Heart left ventricle (tissue), 16 donors: ENCODE results near the gene ZNF100. TPM values are rescaled to one million over a fixed set of nuclear protein-coding genes. Genes with fewer than 3 reads are reported as not detected.
"Not testable (repeated sequence)": the region's sequence is repeated elsewhere in the genome, so short reads cannot be mapped to it uniquely, and the experiment has no call there.

ENCODE experiments used
- ATAC-seq, 4 donors: fragments of 200-7000 bp; cut with Tn5 transposase; one replicate each; pipeline ENCODE4 v1.9.1; 2020 to 2022; ENCODE audit warnings: moderate library complexity in 4 of 4, mild to moderate bottlenecking in 3 of 4, moderate number of reproducible peaks in 1 of 4
- DNase-seq, 5 donors: peaks; one replicate each; pipeline ENCODE4 v3.0.0-alpha.2; 2020
- H3K27ac ChIP-seq, 12 donors: fragments of 200-600 bp; sonication (generic) in 4 of 12; one replicate each; pipeline versions ENCODE4 v1.5.0 to v1.8.0; 2016 to 2022; ENCODE audit warnings: mild to moderate bottlenecking in 2 of 12
- H3K27me3 ChIP-seq, 9 donors: fragments of 200-600 bp; sonication (generic) in 2 of 9; one replicate each; pipeline versions ENCODE4 v1.5.1 to v1.8.0; 2016 to 2022; ENCODE audit warnings: mild to moderate bottlenecking in 3 of 9
- H3K36me3 ChIP-seq, 9 donors: fragments of 200-600 bp; sonication (generic) in 2 of 9; one replicate each; pipeline versions ENCODE4 v1.5.0 to v1.8.0; 2018 to 2022; ENCODE audit warnings: mild to moderate bottlenecking in 2 of 9
- H3K4me1 ChIP-seq, 12 donors: fragments of 200-600 bp; sonication (generic) in 4 of 12; one replicate each; pipeline versions ENCODE4 v1.5.0 to v1.8.0; 2016 to 2022; ENCODE audit warnings: mild to moderate bottlenecking in 3 of 12
- H3K4me3 ChIP-seq, 12 donors: fragments of 200-600 bp; sonication (generic) in 4 of 12; one replicate each; pipeline versions ENCODE4 v1.5.0 to v1.8.0; 2017 to 2022; ENCODE audit warnings: mild to moderate bottlenecking in 9 of 12, moderate library complexity in 4 of 12
- H3K9me3 ChIP-seq, 12 donors: fragments of 200-600 bp; sonication (generic) in 4 of 12; one replicate each; pipeline versions ENCODE4 v1.5.0 to v1.8.0; 2016 to 2022; ENCODE audit warnings: mild to moderate bottlenecking in 1 of 12
- CTCF ChIP-seq, 12 donors: fragments of 200-600 bp; sonication (generic) in 4 of 12; IDR thresholded peaks; one replicate each; pipeline versions ENCODE4 v1.5.0 to v1.8.0; 2018 to 2022; ENCODE audit warnings: antibody characterized with exemption in 12 of 12, mild to moderate bottlenecking in 5 of 12
- POLR2A ChIP-seq, 2 donors: fragments of 450-650 bp; IDR thresholded peaks; one replicate each; pipeline ENCODE4 v1.6.1; 2017; ENCODE audit warnings: antibody characterized with exemption in 2 of 2, mild to moderate bottlenecking in 2 of 2, moderate library complexity in 2 of 2
- WGBS, 4 donors: extraction: QIAGEN DNeasy Blood & Tissue Kit in 2 of 4; methylation state at CpG; one replicate each; pipeline versions ENCODE4 v1.1.5 to v1.1.7; 2013 to 2018; 5-methylcytosine and 5-hydroxymethylcytosine counted together
- intact Hi-C, 10 donors: fragments of 100-400 bp; cut with DNase I; formaldehyde crosslinking; loops; one replicate each; pipeline versions ENCODE4 v1.11.1 to v1.14.2; 2022
- long read RNA-seq, 3 donors: library from polyadenylated mRNA; unstranded; transcript quantifications; one replicate each; pipeline ENCODE4 v2.0.0, GENCODE V29; 2020 to 2021
- polyA plus RNA-seq, 2 donors: library from polyadenylated mRNA; stranded (reverse); fragments of 200-250 nt; gene quantifications; one replicate each; pipeline ENCODE4 v1.2.3, GENCODE V29; 2013
- total RNA-seq, 9 donors: library from RNA; depleted of rRNA in 2 of 9; stranded (reverse); fragments of >200 nt in 2 of 9; fragmentation: NEBNext Ultra II Directional in 3 of 9; extraction: Animal tissue kit (Norgen Biotek cat#: 25700) in 3 of 9; gene quantifications; one replicate each; pipeline versions ENCODE4 v1.1.0 to v1.2.4, GENCODE V29; 2016 to 2023
- donor health status: ischemic (EF 13 %, LVEDD 7.1; RV severe dilation, severe dysfunction).
- donor health status: healthy with polysubstance abuse.
- donor health status: DM: no; HTN: yes; CAD: no.
- donor health status: DM: no; HTN: no; CAD: no.
- donor health status: ischemic (EF 25% LVEDD 6.9; RV normal size, moderate dysfunction).
- donor health status: ischemic (EF 25% LVEDD 5.7; RV mildly dilated, moderate dysfunction).
- donor health status: healthy.
- donor health status: DM: yes; HTN: yes; CAD: no.
- donor health status: ischemic (EF 35%, LVEDD 5.7; RV mildly dilated, moderate dysfunction).
- donor health status: nonischemic (EF 11% LVEDD 7.7; RV severe dilation, severe dysfunction).
- donor health status: DM: yes; HTN: yes; CAD: no.
- donor health status: PGD.
- donor health status: ischemic (EF 29% LVEDD 5.4; RV normal size, mild dysfunction).
- donor health status: nonischemic (EF 23%, LVEDD 6.1; RV moderate dilation, normal function).

Gene ZNF100
- 1 to 10 TPM; 1.9 to 8.7 (median 5.5) TPM for total RNA-seq
- 1 to 10 TPM; 1.8 to 2.0 TPM for polyA plus RNA-seq
- long read RNA-seq, donor 1, full-length matches to known transcripts, result 4 of 7 reads
- long read RNA-seq, donor 1, partial matches to known transcripts, result 0 of 7 reads
- long read RNA-seq, donor 1, other reads (novel, unspliced or antisense), result 3 of 7 reads
- long read RNA-seq, donor 2, full-length matches to known transcripts, result 2 of 16 reads
- long read RNA-seq, donor 2, partial matches to known transcripts, result 0 of 16 reads
- long read RNA-seq, donor 2, other reads (novel, unspliced or antisense), result 14 of 16 reads
- long read RNA-seq, donor 3, full-length matches to known transcripts, result 1 of 3 reads
- long read RNA-seq, donor 3, partial matches to known transcripts, result 0 of 3 reads
- long read RNA-seq, donor 3, other reads (novel, unspliced or antisense), result 2 of 3 reads

GRCh38 chr19:21767065-21767800 lies at the start of gene ZNF100:
TSS of gene ZNF100 (minus strand) at chr19:21767579. CDS start at chr19:21767429, 150 bp downstream.
- peak within 1 kb of the TSS; percentile 71 to 90 (median 84) for H3K27ac ChIP-seq
- peaks cover 0 to 34% (median 24%) of the 10 kb centered on the region in 9 donors for H3K36me3 ChIP-seq
- peaks cover 0 to 16% (median 6%) of the 10 kb centered on the region in 12 donors for H3K4me1 ChIP-seq
- H3K4me3 ChIP-seq, result peak within 1 kb of the TSS; percentile 60 to 95 (median 87)
- DNase-seq, result peak; percentile 93 to 97 (median 95)
- WGBS, 4 donors, result 0 to 1% (median 0%) methylated on average over 29 to 35 of the region's 35 CpGs
- H3K27me3 ChIP-seq, result no peaks in the 10 kb centered on the region
- ATAC-seq, result peak; percentile 95 to 99 (median 98)
- intact Hi-C loops, result loop anchor here in 2 of 10 donors (5.0 to 10.0 kb wide), 2 partner anchors 85 to 262 kb away; partner anchors contain the start of gene ZNF429 (in 1 of the 2)
- H3K9me3 ChIP-seq, result no peaks in the 10 kb centered on the region
- TF ChIP-seq POLR2A (IDR thresholded peaks at IDR 0.05) (peak in 1 of 2 donors; percentile 62), CTCF (IDR thresholded peaks at IDR 0.05) (no peak)

- Histone ChIP-seq H3K4me3 (no peak overlapping the region), H3K36me3 (peaks cover 22 to 100% (median 91%) of the 10 kb centered on the region in 9 donors), H3K9me3 (peaks cover 2 to 85% (median 56%) of the 10 kb centered on the region in 12 donors), H3K27ac (no peak overlapping the region), H3K4me1 (no peaks in the 10 kb centered on the region), H3K27me3 (no peaks in the 10 kb centered on the region)
- 93 to 98% (median 96%) methylated on average over 4 of the region's 4 CpGs for WGBS, 4 donors
- no peak for ATAC-seq
- TF ChIP-seq POLR2A (IDR thresholded peaks at IDR 0.05), result no peak
- TF ChIP-seq CTCF (IDR thresholded peaks at IDR 0.05), result no peak
- intact Hi-C loops, result no loop called here
- DNase-seq, result no peak
These were observed 45.1 kb upstream of the ZNF100 start for GRCh38 chr19:21812448-21812847.

GRCh38 chr19:21808400-21809000 lies 41.1 kb upstream of the ZNF100 start:
- H3K4me3 ChIP-seq, ATAC-seq, intact Hi-C loops, H3K27me3 ChIP-seq, H3K4me1 ChIP-seq, DNase-seq, H3K27ac ChIP-seq: not testable (repeated sequence)
- Histone ChIP-seq H3K9me3 (peaks cover 5 to 100% (median 88%) of the 10 kb centered on the region in 12 donors), H3K36me3 (peaks cover 19 to 75% (median 51%) of the 10 kb centered on the region in 9 donors)
- 93 to 100% (median 95%) methylated on average over 3 of the region's 3 CpGs for WGBS, 4 donors

GRCh38 chr19:21789466-21790085 lies 22.2 kb upstream of the ZNF100 start:
- Histone ChIP-seq H3K27ac (no peak overlapping the region), H3K4me3 (no peak overlapping the region), H3K9me3 (peaks cover 0 to 15% (median 0%) of the 10 kb centered on the region in 12 donors), H3K27me3 (no peaks in the 10 kb centered on the region), H3K36me3 (no peaks in the 10 kb centered on the region), H3K4me1 (no peaks in the 10 kb centered on the region)
- ATAC-seq, result no peak
- WGBS, 4 donors, result 77 to 80% (median 79%) methylated on average over 5 of the region's 5 CpGs
- TF ChIP-seq CTCF (IDR thresholded peaks at IDR 0.05), result no peak
- no peak for TF ChIP-seq POLR2A (IDR thresholded peaks at IDR 0.05)
- no peak for DNase-seq
- intact Hi-C loops, result no loop called here
